DND-41 (cell line): ENCODE results near the gene DLG2.

Experiments
- ATAC-seq: fragments of 200-7000 bp; cut with Tn5 transposase; 3 replicates; pipeline ENCODE4 v1.9.1; 2021; ENCODE audit warnings: low read depth; ENCODE audit not compliant: insufficient read depth
- DNase-seq: peaks from one replicate; pipeline ENCODE4 v3.0.0-alpha.2; 2020
- H2AFZ ChIP-seq: 2 replicates; pipeline ENCODE4 v1.6.0; 2012; ENCODE audit warnings: low read depth, low read length
- H3K27ac ChIP-seq: 2 replicates; pipeline ENCODE4 v1.5.1; 2012; ENCODE audit warnings: low read length, inconsistent platforms
- H3K27me3 ChIP-seq: fragments of 200-600 bp; sonication (generic); 2 replicates; pipeline ENCODE4 v1.6.0; 2012; ENCODE audit warnings: low read length, mild to moderate bottlenecking, inconsistent platforms; ENCODE audit not compliant: insufficient read depth, poor library complexity
- H3K36me3 ChIP-seq: 2 replicates; pipeline ENCODE4 v1.5.1; 2012; ENCODE audit warnings: low read length, inconsistent platforms; ENCODE audit not compliant: insufficient read depth
- H3K4me1 ChIP-seq: 2 replicates; pipeline ENCODE4 v1.5.1; 2012; ENCODE audit warnings: mild to moderate bottlenecking, low read length; ENCODE audit not compliant: insufficient read depth
- H3K4me2 ChIP-seq: 2 replicates; pipeline ENCODE4 v1.6.0; 2012; ENCODE audit warnings: mild to moderate bottlenecking, moderate library complexity, low read length, inconsistent platforms; ENCODE audit not compliant: insufficient read depth
- H3K4me3 ChIP-seq, 2 experiments: fragments of 200-600 bp in 1 of 2; shearing (Covaris generic) in 1 of 2; 2 replicates each; pipeline ENCODE4 v1.5.1; 2012 to 2016; ENCODE audit warnings: inconsistent platforms in 2 of 2, low read length in 2 of 2, mild to moderate bottlenecking in 2 of 2, low read depth in 1 of 2, moderate library complexity in 1 of 2
- H3K79me2 ChIP-seq: 2 replicates; pipeline ENCODE4 v1.6.0; 2012; ENCODE audit warnings: low read length, inconsistent platforms; ENCODE audit not compliant: insufficient read depth
- H3K9ac ChIP-seq: 2 replicates; pipeline ENCODE4 v1.6.0; 2012; ENCODE audit warnings: low read depth, mild to moderate bottlenecking, inconsistent platforms, low read length, moderate library complexity
- H3K9me3 ChIP-seq: 2 replicates; pipeline ENCODE4 v1.5.1; 2012; ENCODE audit warnings: low read length, moderate library complexity, mild to moderate bottlenecking, inconsistent platforms; ENCODE audit not compliant: insufficient read depth, severe bottlenecking
- H4K20me1 ChIP-seq: 2 replicates; pipeline ENCODE4 v1.6.0; 2012; ENCODE audit warnings: low read length; ENCODE audit not compliant: insufficient read depth
- EZH2 ChIP-seq: IDR thresholded peaks from 3 replicates; pipeline ENCODE4 v1.6.1; 2012; ENCODE audit warnings: borderline replicate concordance, low read depth, mild to moderate bottlenecking, moderate library complexity, low read length, inconsistent platforms; ENCODE audit not compliant: severe bottlenecking
- TF ChIP-seq, protein P1 (sequence below): IDR thresholded peaks from 2 replicates; pipeline ENCODE4 v1.5.1; 2012; ENCODE audit warnings: borderline replicate concordance, low read length, moderate library complexity, mild to moderate bottlenecking; ENCODE audit not compliant: poor library complexity, severe bottlenecking; ENCODE audit errors: extremely low read depth

Gene DLG2

DNA sequence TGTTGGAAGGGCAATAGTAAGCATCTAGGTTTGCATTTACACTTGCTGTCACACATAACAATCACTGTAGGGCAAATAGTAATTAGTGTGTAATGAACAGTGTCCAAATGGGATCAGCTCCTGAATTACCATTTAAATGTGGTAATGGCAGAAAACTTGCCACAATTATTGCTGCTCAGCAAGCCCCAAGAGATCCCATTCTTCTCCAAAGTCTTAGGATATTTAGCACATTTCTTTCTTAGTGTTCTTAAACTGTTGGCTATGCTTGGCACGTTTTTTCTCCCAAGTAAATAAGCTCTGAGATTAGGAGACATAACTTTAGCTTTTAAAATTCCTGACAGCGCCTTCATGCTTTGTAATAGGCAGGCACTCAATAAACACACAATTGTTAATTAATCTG, 1037.0 kb downstream of the DLG2 start:
- no peaks in the 10 kb centered on the region for H3K4me1 ChIP-seq
- DNase-seq = no peak
- no peaks in the 10 kb centered on the region for H3K36me3 ChIP-seq
- H3K27ac ChIP-seq = no peak overlapping the region
- no peak for TF ChIP-seq EZH2
- TF ChIP-seq, protein P1, sequence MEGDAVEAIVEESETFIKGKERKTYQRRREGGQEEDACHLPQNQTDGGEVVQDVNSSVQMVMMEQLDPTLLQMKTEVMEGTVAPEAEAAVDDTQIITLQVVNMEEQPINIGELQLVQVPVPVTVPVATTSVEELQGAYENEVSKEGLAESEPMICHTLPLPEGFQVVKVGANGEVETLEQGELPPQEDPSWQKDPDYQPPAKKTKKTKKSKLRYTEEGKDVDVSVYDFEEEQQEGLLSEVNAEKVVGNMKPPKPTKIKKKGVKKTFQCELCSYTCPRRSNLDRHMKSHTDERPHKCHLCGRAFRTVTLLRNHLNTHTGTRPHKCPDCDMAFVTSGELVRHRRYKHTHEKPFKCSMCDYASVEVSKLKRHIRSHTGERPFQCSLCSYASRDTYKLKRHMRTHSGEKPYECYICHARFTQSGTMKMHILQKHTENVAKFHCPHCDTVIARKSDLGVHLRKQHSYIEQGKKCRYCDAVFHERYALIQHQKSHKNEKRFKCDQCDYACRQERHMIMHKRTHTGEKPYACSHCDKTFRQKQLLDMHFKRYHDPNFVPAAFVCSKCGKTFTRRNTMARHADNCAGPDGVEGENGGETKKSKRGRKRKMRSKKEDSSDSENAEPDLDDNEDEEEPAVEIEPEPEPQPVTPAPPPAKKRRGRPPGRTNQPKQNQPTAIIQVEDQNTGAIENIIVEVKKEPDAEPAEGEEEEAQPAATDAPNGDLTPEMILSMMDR = no peak
- no peaks in the 10 kb centered on the region for H3K9me3 ChIP-seq
- H3K9ac ChIP-seq = no peak overlapping the region
- no peak overlapping the region for H2AFZ ChIP-seq
- H4K20me1 ChIP-seq = no peaks in the 10 kb centered on the region
- H3K79me2 ChIP-seq = no peaks in the 10 kb centered on the region
- ATAC-seq = no peak
- no peak overlapping the region for H3K4me2 ChIP-seq
- no peak overlapping the region for H3K4me3 ChIP-seq
- no peaks in the 10 kb centered on the region for H3K27me3 ChIP-seq

GRCh38 chr11:84588131-84588829, 1038.9 kb downstream of the DLG2 start:
- TF ChIP-seq, protein P1 = no peak
- TF ChIP-seq EZH2 = no peak
- Histone ChIP-seq H3K79me2 (no peaks in the 10 kb centered on the region), H3K9me3 (no peaks in the 10 kb centered on the region), H3K9ac (no peak overlapping the region), H2AFZ (no peak overlapping the region), H3K4me1 (no peaks in the 10 kb centered on the region), H3K27me3 (no peaks in the 10 kb centered on the region), H3K4me2 (no peak overlapping the region), H3K27ac (no peak overlapping the region), H3K36me3 (no peaks in the 10 kb centered on the region), H3K4me3 (no peak overlapping the region), H4K20me1 (no peaks in the 10 kb centered on the region)
- ATAC-seq (no peak), DNase-seq (no peak)

DNA sequence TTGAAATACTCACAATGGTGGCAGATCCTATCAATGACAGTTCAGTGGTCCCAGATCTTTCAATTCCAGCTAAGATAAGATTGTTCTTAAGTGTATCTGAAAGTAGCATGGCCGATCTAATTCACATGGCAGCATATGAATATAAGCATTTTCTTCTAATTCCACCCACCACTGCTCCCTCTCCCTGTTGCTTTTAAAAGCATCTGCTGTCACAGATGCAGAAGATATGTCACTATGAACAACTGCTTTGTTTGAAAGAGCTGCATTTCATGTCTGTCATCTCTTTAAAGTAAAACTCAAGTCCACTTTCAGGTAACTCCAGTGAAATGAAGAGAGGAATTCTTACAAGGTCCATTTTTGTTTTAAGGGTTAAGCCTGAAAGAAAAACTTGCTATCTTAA, 1044.0 kb downstream of the DLG2 start:
- Histone ChIP-seq H3K79me2 (no peaks in the 10 kb centered on the region), H3K36me3 (no peaks in the 10 kb centered on the region), H3K9ac (no peak overlapping the region), H3K9me3 (no peaks in the 10 kb centered on the region), H2AFZ (no peak overlapping the region), H3K27ac (no peak overlapping the region), H4K20me1 (no peaks in the 10 kb centered on the region), H3K4me3 (no peak overlapping the region), H3K27me3 (no peaks in the 10 kb centered on the region), H3K4me2 (no peak overlapping the region), H3K4me1 (no peaks in the 10 kb centered on the region)
- ATAC-seq (no peak), DNase-seq (no peak)
- TF ChIP-seq, protein P1 = no peak
- no peak for TF ChIP-seq EZH2
